SK-N-SH treated with all-trans-retinoic acid at 6 μM for 48 hours (cell line): ENCODE data around the gene ANKRD29.

Experiments
- ARNTL ChIP-seq: fragments of 450-650 bp; formaldehyde crosslinking; IDR thresholded peaks from 2 replicates; pipeline ENCODE4 v1.5.0; 2020; ENCODE audit warnings: low read depth, mild to moderate bottlenecking, moderate library complexity, borderline replicate concordance
- BACH2 ChIP-seq: fragments of 250-450 bp; sonication (Bioruptor Pico); IDR thresholded peaks from 2 replicates; pipeline ENCODE4 v1.9.0; 2021; ENCODE audit warnings: mild to moderate bottlenecking, borderline replicate concordance
- CREB5 ChIP-seq: fragments of 250-450 bp; sonication (Bioruptor Pico); IDR thresholded peaks from 2 replicates; pipeline ENCODE4 v1.5.1; 2020; ENCODE audit warnings: low read depth, mild to moderate bottlenecking, moderate library complexity
- CSRNP3 ChIP-seq: fragments of 250-450 bp; sonication (Bioruptor Pico); IDR thresholded peaks from 2 replicates; pipeline ENCODE4 v1.5.1; 2021; ENCODE audit warnings: mild to moderate bottlenecking, moderate library complexity
- ESRRG ChIP-seq: fragments of 250-450 bp; sonication (Bioruptor Pico); IDR thresholded peaks from 2 replicates; pipeline ENCODE4 v1.6.1; 2021; ENCODE audit warnings: mild to moderate bottlenecking
- OSR1 ChIP-seq: fragments of 250-450 bp; sonication (Bioruptor Pico); IDR thresholded peaks from 2 replicates; pipeline ENCODE4 v1.8.0; 2022; ENCODE audit warnings: moderate library complexity, mild to moderate bottlenecking, inconsistent platforms
- PATZ1 ChIP-seq: fragments of 250-450 bp; sonication (Bioruptor Pico); IDR thresholded peaks from 2 replicates; pipeline ENCODE4 v1.8.0; 2020; ENCODE audit warnings: mild to moderate bottlenecking, moderate library complexity, borderline replicate concordance
- SNAI2 ChIP-seq: fragments of 250-450 bp; sonication (Bioruptor Pico); IDR thresholded peaks from 2 replicates; pipeline ENCODE4 v1.5.0; 2020; ENCODE audit warnings: mild to moderate bottlenecking, moderate library complexity
- TCF4 ChIP-seq: fragments of 250-450 bp; sonication (Bioruptor Pico); IDR thresholded peaks from 2 replicates; pipeline ENCODE4 v1.8.0; 2021; ENCODE audit warnings: mild to moderate bottlenecking, moderate library complexity, borderline replicate concordance
- TOX ChIP-seq: fragments of 250-450 bp; sonication (Bioruptor Pico); IDR thresholded peaks from 2 replicates; pipeline ENCODE4 v1.8.0; 2021; ENCODE audit warnings: mild to moderate bottlenecking, moderate library complexity, borderline replicate concordance
- ZFP3 ChIP-seq: fragments of 250-450 bp; sonication (Bioruptor Pico); IDR thresholded peaks from 2 replicates; pipeline ENCODE4 v1.5.0; 2020; ENCODE audit warnings: mild to moderate bottlenecking, moderate library complexity
- ZFP30 ChIP-seq: fragments of 450-650 bp; formaldehyde crosslinking; IDR thresholded peaks from 2 replicates; pipeline ENCODE4 v1.5.0; 2022; ENCODE audit warnings: mild to moderate bottlenecking, moderate library complexity
- ZNF70 ChIP-seq: fragments of 450-650 bp; formaldehyde crosslinking; IDR thresholded peaks from 2 replicates; pipeline ENCODE4 v1.5.0; 2020; ENCODE audit warnings: mild to moderate bottlenecking, moderate library complexity

GRCh38 chr18:23626451-23627279 is 36.0 kb downstream of the ANKRD29 start:
- TF ChIP-seq ARNTL (CRISPR knock-in tag), result no peak
- TF ChIP-seq PATZ1 (CRISPR knock-in tag), result no peak
- TF ChIP-seq SNAI2 (CRISPR knock-in tag), result no peak
- no peak for TF ChIP-seq ZFP3 (CRISPR knock-in tag)
- TF ChIP-seq TCF4 (CRISPR knock-in tag), result no peak
- TF ChIP-seq ZNF70 (CRISPR knock-in tag), result no peak
- TF ChIP-seq ESRRG (CRISPR knock-in tag), result no peak
- TF ChIP-seq CSRNP3, result no peak
- no peak for TF ChIP-seq BACH2
- no peak for TF ChIP-seq CREB5 (CRISPR knock-in tag)
- no peak for TF ChIP-seq TOX (CRISPR knock-in tag)
- TF ChIP-seq ZFP30 (CRISPR knock-in tag), result no peak
- no peak for TF ChIP-seq OSR1 (CRISPR knock-in tag)
